IMR-90 (cell line): Measurements from ENCODE around the gene RAB11FIP4. TPM values are rescaled to one million over a fixed set of nuclear protein-coding genes. Genes with fewer than 3 reads are reported as not detected.

Source experiments
- ATAC-seq: fragments of 200-7000 bp; cut with Tn5 transposase; 2 replicates; pipeline ENCODE4 v1.9.1; 2020; ENCODE audit warnings: low read depth, mild to moderate bottlenecking, moderate library complexity
- BruUV-seq: library from RNA; stranded (reverse); fragments of 400-500 nt; replicated peaks from 2 replicates; lab custom pipeline; 2021; lab: Mats Ljungman, UMichigan
- CTCF ChIA-PET: fragments of 300-600 bp; formaldehyde crosslinking; extraction: SDS; loops from one replicate; lab custom pipeline; 2021; ENCODE audit warnings: antibody characterized with exemption; lab: Yijun Ruan, JAX
- POLR2A ChIA-PET: fragments of 300-600 bp; sonication (Branson Sonifier 250); formaldehyde crosslinking; loops from one replicate; lab custom pipeline; 2022; ENCODE audit warnings: antibody characterized with exemption; ENCODE audit not compliant: unreplicated experiment; lab: Charles Lee
- DNase-seq: peaks from one replicate; pipeline ENCODE4 v3.0.0; 2013
- H2AFZ ChIP-seq: replicated peaks from 2 replicates; pipeline ENCODE3; 2013; ENCODE audit warnings: low read length, mild to moderate bottlenecking; ENCODE audit not compliant: poor library complexity
- H2AK5ac ChIP-seq: 2 replicates; pipeline ENCODE4 v1.6.1; 2013; ENCODE audit warnings: low read depth, low read length, inconsistent platforms
- H2AK9ac ChIP-seq: replicated peaks from 2 replicates; pipeline ENCODE3; 2013; ENCODE audit warnings: mild to moderate bottlenecking, low read depth, low read length, moderate library complexity; ENCODE audit not compliant: poor library complexity
- H2BK120ac ChIP-seq: 2 replicates; pipeline ENCODE4 v1.6.1; 2013; ENCODE audit warnings: low read depth, low read length, inconsistent platforms
- H2BK15ac ChIP-seq: 3 replicates; pipeline ENCODE4 v1.6.1; 2013; ENCODE audit warnings: low read depth, low read length, inconsistent platforms
- H2BK20ac ChIP-seq: 2 replicates; pipeline ENCODE4 v1.6.1; 2013; ENCODE audit warnings: low read depth, mild to moderate bottlenecking, inconsistent platforms, low read length, moderate library complexity
- H2BK5ac ChIP-seq: 2 replicates; pipeline ENCODE4 v1.6.1; 2013; ENCODE audit warnings: mild to moderate bottlenecking, low read depth, low read length, inconsistent platforms; ENCODE audit not compliant: poor library complexity, severe bottlenecking
- H3K14ac ChIP-seq: replicated peaks from 2 replicates; pipeline ENCODE4 v1.6.1; 2013; ENCODE audit warnings: low read depth, low read length, inconsistent platforms
- H3K18ac ChIP-seq: 2 replicates; pipeline ENCODE4 v1.6.1; 2013; ENCODE audit warnings: low read depth, low read length, control low read depth
- H3K23ac ChIP-seq: 2 replicates; pipeline ENCODE4 v1.6.1; 2013; ENCODE audit warnings: low read depth, low read length, inconsistent platforms
- H3K27ac ChIP-seq: 2 replicates; pipeline ENCODE4 v1.5.1; 2013; ENCODE audit warnings: mild to moderate bottlenecking, control low read depth, low read length; ENCODE audit not compliant: insufficient read depth
- H3K27me3 ChIP-seq: 2 replicates; pipeline ENCODE4 v1.6.1; 2013; ENCODE audit warnings: low read length; ENCODE audit not compliant: control insufficient read depth, insufficient read depth
- H3K36me3 ChIP-seq: 2 replicates; pipeline ENCODE4 v1.6.1; 2013; ENCODE audit warnings: low read length, mixed read lengths; ENCODE audit not compliant: control insufficient read depth, insufficient read depth
- H3K4ac ChIP-seq: 2 replicates; pipeline ENCODE4 v1.6.1; 2013; ENCODE audit warnings: low read depth, low read length, inconsistent platforms
- H3K4me1 ChIP-seq: 2 replicates; pipeline ENCODE4 v1.6.1; 2013; ENCODE audit warnings: low read length, mixed read lengths; ENCODE audit not compliant: control insufficient read depth, insufficient read depth
- H3K4me2 ChIP-seq: 2 replicates; pipeline ENCODE4 v1.6.1; 2013; ENCODE audit warnings: low read depth, mild to moderate bottlenecking, control low read depth, low read length, moderate library complexity
- H3K4me3 ChIP-seq: 2 replicates; pipeline ENCODE4 v1.5.1; 2013; ENCODE audit warnings: low read depth, mild to moderate bottlenecking, control low read depth, low read length, moderate library complexity; ENCODE audit not compliant: insufficient read depth
- H3K56ac ChIP-seq: 2 replicates; pipeline ENCODE4 v1.6.1; 2013; ENCODE audit warnings: low read length, inconsistent platforms; ENCODE audit not compliant: insufficient read depth; ENCODE audit errors: extremely low read depth
- H3K79me1 ChIP-seq, 2 experiments: 2 replicates each; pipeline ENCODE4 v1.6.1; 2013; ENCODE audit warnings: low read length in 2 of 2, inconsistent platforms in 1 of 2, low read depth in 1 of 2
- H3K9ac ChIP-seq: 2 replicates; pipeline ENCODE4 v1.6.1; 2013; ENCODE audit warnings: low read depth, low read length, control low read depth
- H3K9me1 ChIP-seq: 2 replicates; pipeline ENCODE4 v1.6.1; 2013; ENCODE audit warnings: low read length, inconsistent platforms; ENCODE audit not compliant: insufficient read depth
- H3K9me3 ChIP-seq: 2 replicates; pipeline ENCODE4 v1.6.1; 2013; ENCODE audit warnings: low read length; ENCODE audit not compliant: control insufficient read depth, insufficient read depth
- H4K20me1 ChIP-seq: 2 replicates; pipeline ENCODE4 v1.6.1; 2013; ENCODE audit warnings: low read length, inconsistent platforms; ENCODE audit not compliant: insufficient read depth
- H4K5ac ChIP-seq: 2 replicates; pipeline ENCODE4 v1.6.1; 2013; ENCODE audit warnings: mild to moderate bottlenecking, low read depth, low read length, control low read depth
- H4K8ac ChIP-seq, 2 experiments: 2 replicates each; pipeline ENCODE4 v1.6.1; 2013; ENCODE audit warnings: low read depth in 2 of 2, low read length in 2 of 2, control low read depth in 1 of 2, inconsistent platforms in 1 of 2
- H4K91ac ChIP-seq: 2 replicates; pipeline ENCODE4 v1.6.1; 2013; ENCODE audit warnings: low read depth, low read length, inconsistent platforms; ENCODE audit not compliant: insufficient read depth
- RAD21 ChIP-seq: IDR thresholded peaks from 2 replicates; pipeline ENCODE4 v1.6.1; 2012; ENCODE audit warnings: low read length, improper control_type of control experiment
- RFX5 ChIP-seq: IDR thresholded peaks from 2 replicates; pipeline ENCODE4 v1.8.0; 2012; ENCODE audit warnings: low read depth, mild to moderate bottlenecking, low read length, moderate library complexity
- WGBS, 2 experiments: methylation state at CpG; one replicate each; pipeline versions ENCODE4 v1.1.5 to v1.1.7; 2013; ENCODE audit warnings: missing lambda C conversion rate in 2 of 2; ENCODE audit not compliant: insufficient read length in 1 of 2; ENCODE audit errors: extremely low coverage in 2 of 2; 5-methylcytosine and 5-hydroxymethylcytosine counted together
- dilution Hi-C: fragments of 300-500 bp; cut with HindIII; formaldehyde crosslinking; loops from one replicate; pipeline ENCODE4 v1.14.3; 2018; ENCODE audit warnings: low sequenced_read_pairs; ENCODE audit not compliant: unreplicated experiment
- in situ Hi-C: fragments of 300-500 bp; cut with MboI; formaldehyde crosslinking; loops from 3 replicates; pipeline ENCODE4 v1.14.3; 2019; ENCODE audit warnings: low sequenced_read_pairs, inconsistent platforms, mixed read lengths
- intact Hi-C: fragments of 100-400 bp; cut with micrococcal nuclease; formaldehyde crosslinking; loops from 2 replicates; pipeline ENCODE4 v1.10.0; 2022
- polyA plus RNA-seq, 3 experiments: library from polyadenylated mRNA; depleted of rRNA; stranded (reverse); fragments of >200 nt; gene quantifications; 2 replicates each; pipeline ENCODE4 v1.2.3, GENCODE V29; 2012; ENCODE audit warnings: low replicate concordance in 1 of 3
- total RNA-seq: library from RNA; depleted of rRNA; stranded (reverse); fragments of >200 nt; gene quantifications from 2 replicates; pipeline ENCODE4 v1.2.3, GENCODE V29; 2012

RAB11FIP4 gene
- total and polyA plus RNA-seq, 2 of the 4 experiments (the other 2 are of a cell fraction): 0.68 to 1.1 TPM

DNA sequence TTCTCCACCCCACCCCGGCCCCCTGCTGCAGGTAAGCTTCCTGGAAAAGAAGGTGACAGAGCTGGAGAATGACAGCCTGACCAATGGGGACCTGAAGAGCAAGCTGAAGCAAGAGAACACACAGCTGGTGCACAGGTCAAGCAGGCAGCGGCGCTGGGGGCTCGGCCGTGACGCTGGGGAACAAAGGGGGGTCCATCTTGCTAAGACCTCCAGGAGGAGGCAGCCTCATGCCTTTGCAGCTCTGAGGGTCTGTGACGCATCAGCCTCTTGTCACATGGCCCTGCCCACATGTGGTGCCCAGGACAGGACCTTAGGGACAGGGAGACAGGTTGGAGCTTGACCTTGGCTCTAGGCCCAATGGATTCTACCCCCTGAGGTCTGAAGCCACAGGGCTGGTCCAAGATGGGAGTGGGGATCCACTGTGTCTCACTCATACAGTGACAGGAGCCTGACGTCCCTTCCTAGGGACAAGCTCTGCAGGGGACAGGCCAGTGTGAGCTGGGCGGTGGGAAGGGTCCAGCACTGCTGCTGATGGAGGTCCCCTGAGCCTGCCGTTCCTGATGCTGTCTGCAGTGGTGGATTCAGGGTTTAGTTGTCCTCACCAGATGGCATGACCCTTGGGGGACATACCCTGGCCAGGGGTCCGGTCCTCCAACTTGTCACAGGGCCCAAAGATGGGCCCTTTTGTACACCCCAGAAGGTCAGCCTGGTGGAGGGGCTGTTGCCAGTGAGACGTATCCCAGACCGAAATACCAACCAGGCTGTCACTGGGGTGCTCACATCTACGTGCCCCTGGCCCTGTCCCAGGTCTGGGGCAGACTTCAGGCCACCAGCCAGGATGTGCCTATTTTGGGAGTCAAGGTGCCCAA lies 132.6 kb downstream of the RAB11FIP4 start:
- no peak overlapping the region for H3K4ac ChIP-seq
- H2BK20ac ChIP-seq: no peak overlapping the region
- H2BK5ac ChIP-seq: no peak overlapping the region
- no peak overlapping the region for H3K14ac ChIP-seq
- no peak overlapping the region for H2BK15ac ChIP-seq
- ChIA-PET CTCF (interaction anchor here (0.5 to 1.4 kb wide), 3 partner anchors 12 to 135 kb away, joined by 3 read pairs; no protein-coding TSS in a partner anchor), POLR2A (no interaction called here)
- peaks cover 4% of the 10 kb centered on the region; the same call in 1 of the 2 replicates for H3K27me3 ChIP-seq
- H3K23ac ChIP-seq: no peak overlapping the region
- no peaks in the 10 kb centered on the region for H4K20me1 ChIP-seq
- no peaks in the 10 kb centered on the region; the same call in 1 of the 2 replicates for H3K9me3 ChIP-seq
- no peaks in the 10 kb centered on the region for H3K9me1 ChIP-seq
- no peak for DNase-seq
- no peak overlapping the region for H2AK9ac ChIP-seq
- no peak overlapping the region for H4K91ac ChIP-seq
- H2AK5ac ChIP-seq: no peak overlapping the region
- no peak overlapping the region for H3K27ac ChIP-seq
- no peak overlapping the region for H3K18ac ChIP-seq
- H3K79me1 ChIP-seq: no peaks in the 10 kb centered on the region
- no peak for ATAC-seq
- in situ Hi-C loops: no loop called here
- no peak overlapping the region for H4K8ac ChIP-seq
- H3K4me1 ChIP-seq: peaks cover 1% of the 10 kb centered on the region; the same call in 1 of the 2 replicates
- TF ChIP-seq RAD21: no peak
- TF ChIP-seq RFX5: no peak
- intact Hi-C loops: no loop called here
- no peak overlapping the region for H3K4me2 ChIP-seq
- no peak overlapping the region for H3K56ac ChIP-seq
- H3K9ac ChIP-seq: no peak overlapping the region
- H3K4me3 ChIP-seq: no peak overlapping the region
- no TSS peak for BruUV-seq
- 90% methylated on average over 10 of the region's 14 CpGs; no CpG with 5 or more reads in 1 of the 2 experiments for WGBS, 2 experiments
- no peak overlapping the region for H2BK120ac ChIP-seq
- H2AFZ ChIP-seq: no peak overlapping the region
- dilution Hi-C loops: no loop called here
- H3K36me3 ChIP-seq: no peaks in the 10 kb centered on the region
- H4K5ac ChIP-seq: no peak overlapping the region
